Measurements from ENCODE around the gene IMMP2L. TPM values are rescaled to one million over a fixed set of nuclear protein-coding genes. Genes with fewer than 3 reads are reported as not detected.

Gene IMMP2L
- polyA plus RNA-seq, 1 of the 3 experiments (the other 2 are of a cell fraction): 10.7 TPM

GRCh38 chr7:111400088-111400487 is 162.2 kb downstream of the IMMP2L start:
- Histone ChIP-seq H3F3A (replicated peaks; ENCODE audit: insufficient read depth) (no peaks in the 10 kb centered on the region), H3K27ac (ENCODE audit: low read depth in 2 of 2, low read length in 1 of 2) (no peak overlapping the region), H3K4me1 (ENCODE audit: control insufficient read depth in 1 of 2, insufficient read depth in 2 of 2, low read depth in 1 of 2, low read length in 1 of 2) (no peaks in the 10 kb centered on the region), H2AFZ (ENCODE audit: low read depth) (no peak overlapping the region), H3K9me3 (no peaks in the 10 kb centered on the region; the same call in 1 of the 2 replicates), H3K9me2 (no peaks in the 10 kb centered on the region), H3K4me2 (no peak overlapping the region), H3K36me3 (replicated peaks in 1 of 2; ENCODE audit: control insufficient read depth in 1 of 2, insufficient read depth in 2 of 2, low read length in 1 of 2) (no peaks in the 10 kb centered on the region), H3K27me3 (ENCODE audit: insufficient read depth) (no peaks in the 10 kb centered on the region), H3K4me3 (ENCODE audit: low read depth in 2 of 2, low read length in 1 of 2) (no peak overlapping the region), H3K9ac (no peak overlapping the region), H4K20me1 (ENCODE audit: insufficient read depth) (no peaks in the 10 kb centered on the region), H3K79me2 (ENCODE audit: insufficient read depth) (no peaks in the 10 kb centered on the region)
- no peak for TF ChIP-seq RFX5 (IDR thresholded peaks at IDR 0.05; ENCODE audit: low read length)
- TF ChIP-seq, protein P1, sequence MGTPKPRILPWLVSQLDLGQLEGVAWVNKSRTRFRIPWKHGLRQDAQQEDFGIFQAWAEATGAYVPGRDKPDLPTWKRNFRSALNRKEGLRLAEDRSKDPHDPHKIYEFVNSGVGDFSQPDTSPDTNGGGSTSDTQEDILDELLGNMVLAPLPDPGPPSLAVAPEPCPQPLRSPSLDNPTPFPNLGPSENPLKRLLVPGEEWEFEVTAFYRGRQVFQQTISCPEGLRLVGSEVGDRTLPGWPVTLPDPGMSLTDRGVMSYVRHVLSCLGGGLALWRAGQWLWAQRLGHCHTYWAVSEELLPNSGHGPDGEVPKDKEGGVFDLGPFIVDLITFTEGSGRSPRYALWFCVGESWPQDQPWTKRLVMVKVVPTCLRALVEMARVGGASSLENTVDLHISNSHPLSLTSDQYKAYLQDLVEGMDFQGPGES (IDR thresholded peaks at IDR 0.05; ENCODE audit: low read depth, low read length): no peak
- TF ChIP-seq EZH2phosphoT487 (IDR thresholded peaks at IDR 0.05; ENCODE audit: borderline replicate concordance, low read depth): no peak
- TF ChIP-seq TEAD4 (IDR thresholded peaks at IDR 0.05; ENCODE audit: borderline replicate concordance, insufficient read depth): no peak
- no peak for TF ChIP-seq TCF12 (IDR thresholded peaks at IDR 0.05)
- no peak for TF ChIP-seq RCOR1 (IDR thresholded peaks at IDR 0.05; ENCODE audit: low read length)
- TF ChIP-seq USF1 (IDR thresholded peaks at IDR 0.05; ENCODE audit: borderline replicate concordance, low read depth): no peak
- no peak for TF ChIP-seq TAF1 (IDR thresholded peaks at IDR 0.05; ENCODE audit: borderline replicate concordance, low read depth, low read length)
- TF ChIP-seq USF2 (IDR thresholded peaks at IDR 0.05; ENCODE audit: borderline replicate concordance, low read depth, low read length): no peak
- DNase-seq: no peak
- WGBS (ENCODE audit: low lambda C conversion rate): 88% methylated on average over 2 of the region's 2 CpGs
- POLR2A ChIA-PET: no interaction called here
- CTCF ChIA-PET: interaction anchor here (1.1 kb wide), 1 partner anchor 10 kb away, joined by 3 read pairs; no protein-coding TSS in a partner anchor

GRCh38 chr7:111394891-111395290 is 167.4 kb downstream of the IMMP2L start:
- POLR2A ChIA-PET: no interaction called here
- no peaks in the 10 kb centered on the region for H3K9me2 ChIP-seq
- no peaks in the 10 kb centered on the region for H4K20me1 ChIP-seq (ENCODE audit: insufficient read depth)
- no peak overlapping the region for H3K4me3 ChIP-seq (ENCODE audit: low read depth in 2 of 2, low read length in 1 of 2)
- H3K4me2 ChIP-seq: no peak overlapping the region
- H3K79me2 ChIP-seq (ENCODE audit: insufficient read depth): no peaks in the 10 kb centered on the region
- no peak overlapping the region for H2AFZ ChIP-seq (ENCODE audit: low read depth)
- H3K27me3 ChIP-seq (ENCODE audit: insufficient read depth): no peaks in the 10 kb centered on the region
- no peak for DNase-seq
- CTCF ChIA-PET: no interaction called here
- H3K36me3 ChIP-seq (replicated peaks in 1 of 2; ENCODE audit: control insufficient read depth in 1 of 2, insufficient read depth in 2 of 2, low read length in 1 of 2): no peaks in the 10 kb centered on the region
- H3K9me3 ChIP-seq: no peaks in the 10 kb centered on the region
- no peak overlapping the region for H3K9ac ChIP-seq
- WGBS (ENCODE audit: low lambda C conversion rate): 96% methylated on average over 4 of the region's 4 CpGs
- H3F3A ChIP-seq (replicated peaks; ENCODE audit: insufficient read depth): peaks cover 6% of the 10 kb centered on the region
- H3K27ac ChIP-seq (ENCODE audit: low read depth in 2 of 2, low read length in 1 of 2): no peak overlapping the region
- peaks cover 9 to 19% of the 10 kb centered on the region in 2 experiments for H3K4me1 ChIP-seq (ENCODE audit: control insufficient read depth in 1 of 2, insufficient read depth in 2 of 2, low read depth in 1 of 2, low read length in 1 of 2)
- TF ChIP-seq, protein P2, sequence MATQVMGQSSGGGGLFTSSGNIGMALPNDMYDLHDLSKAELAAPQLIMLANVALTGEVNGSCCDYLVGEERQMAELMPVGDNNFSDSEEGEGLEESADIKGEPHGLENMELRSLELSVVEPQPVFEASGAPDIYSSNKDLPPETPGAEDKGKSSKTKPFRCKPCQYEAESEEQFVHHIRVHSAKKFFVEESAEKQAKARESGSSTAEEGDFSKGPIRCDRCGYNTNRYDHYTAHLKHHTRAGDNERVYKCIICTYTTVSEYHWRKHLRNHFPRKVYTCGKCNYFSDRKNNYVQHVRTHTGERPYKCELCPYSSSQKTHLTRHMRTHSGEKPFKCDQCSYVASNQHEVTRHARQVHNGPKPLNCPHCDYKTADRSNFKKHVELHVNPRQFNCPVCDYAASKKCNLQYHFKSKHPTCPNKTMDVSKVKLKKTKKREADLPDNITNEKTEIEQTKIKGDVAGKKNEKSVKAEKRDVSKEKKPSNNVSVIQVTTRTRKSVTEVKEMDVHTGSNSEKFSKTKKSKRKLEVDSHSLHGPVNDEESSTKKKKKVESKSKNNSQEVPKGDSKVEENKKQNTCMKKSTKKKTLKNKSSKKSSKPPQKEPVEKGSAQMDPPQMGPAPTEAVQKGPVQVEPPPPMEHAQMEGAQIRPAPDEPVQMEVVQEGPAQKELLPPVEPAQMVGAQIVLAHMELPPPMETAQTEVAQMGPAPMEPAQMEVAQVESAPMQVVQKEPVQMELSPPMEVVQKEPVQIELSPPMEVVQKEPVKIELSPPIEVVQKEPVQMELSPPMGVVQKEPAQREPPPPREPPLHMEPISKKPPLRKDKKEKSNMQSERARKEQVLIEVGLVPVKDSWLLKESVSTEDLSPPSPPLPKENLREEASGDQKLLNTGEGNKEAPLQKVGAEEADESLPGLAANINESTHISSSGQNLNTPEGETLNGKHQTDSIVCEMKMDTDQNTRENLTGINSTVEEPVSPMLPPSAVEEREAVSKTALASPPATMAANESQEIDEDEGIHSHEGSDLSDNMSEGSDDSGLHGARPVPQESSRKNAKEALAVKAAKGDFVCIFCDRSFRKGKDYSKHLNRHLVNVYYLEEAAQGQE (IDR thresholded peaks at IDR 0.05; ENCODE audit: low read depth, low read length): no peak
- TF ChIP-seq RFX5 (IDR thresholded peaks at IDR 0.05; ENCODE audit: low read length) (no peak), CHD2 (IDR thresholded peaks at IDR 0.05; ENCODE audit: low read length, partially characterized antibody) (no peak), CTCF (IDR thresholded peaks at IDR 0.05) (no peak), MEF2A (IDR thresholded peaks at IDR 0.05; ENCODE audit: borderline replicate concordance, low read depth) (no peak), TAF1 (IDR thresholded peaks at IDR 0.05; ENCODE audit: borderline replicate concordance, low read depth, low read length) (no peak)
- TF ChIP-seq, protein P3, sequence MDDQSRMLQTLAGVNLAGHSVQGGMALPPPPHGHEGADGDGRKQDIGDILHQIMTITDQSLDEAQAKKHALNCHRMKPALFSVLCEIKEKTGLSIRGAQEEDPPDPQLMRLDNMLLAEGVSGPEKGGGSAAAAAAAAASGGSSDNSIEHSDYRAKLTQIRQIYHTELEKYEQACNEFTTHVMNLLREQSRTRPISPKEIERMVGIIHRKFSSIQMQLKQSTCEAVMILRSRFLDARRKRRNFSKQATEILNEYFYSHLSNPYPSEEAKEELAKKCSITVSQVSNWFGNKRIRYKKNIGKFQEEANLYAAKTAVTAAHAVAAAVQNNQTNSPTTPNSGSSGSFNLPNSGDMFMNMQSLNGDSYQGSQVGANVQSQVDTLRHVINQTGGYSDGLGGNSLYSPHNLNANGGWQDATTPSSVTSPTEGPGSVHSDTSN (IDR thresholded peaks at IDR 0.05): no peak
- TF ChIP-seq, protein P4, sequence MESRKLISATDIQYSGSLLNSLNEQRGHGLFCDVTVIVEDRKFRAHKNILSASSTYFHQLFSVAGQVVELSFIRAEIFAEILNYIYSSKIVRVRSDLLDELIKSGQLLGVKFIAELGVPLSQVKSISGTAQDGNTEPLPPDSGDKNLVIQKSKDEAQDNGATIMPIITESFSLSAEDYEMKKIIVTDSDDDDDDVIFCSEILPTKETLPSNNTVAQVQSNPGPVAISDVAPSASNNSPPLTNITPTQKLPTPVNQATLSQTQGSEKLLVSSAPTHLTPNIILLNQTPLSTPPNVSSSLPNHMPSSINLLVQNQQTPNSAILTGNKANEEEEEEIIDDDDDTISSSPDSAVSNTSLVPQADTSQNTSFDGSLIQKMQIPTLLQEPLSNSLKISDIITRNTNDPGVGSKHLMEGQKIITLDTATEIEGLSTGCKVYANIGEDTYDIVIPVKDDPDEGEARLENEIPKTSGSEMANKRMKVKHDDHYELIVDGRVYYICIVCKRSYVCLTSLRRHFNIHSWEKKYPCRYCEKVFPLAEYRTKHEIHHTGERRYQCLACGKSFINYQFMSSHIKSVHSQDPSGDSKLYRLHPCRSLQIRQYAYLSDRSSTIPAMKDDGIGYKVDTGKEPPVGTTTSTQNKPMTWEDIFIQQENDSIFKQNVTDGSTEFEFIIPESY (IDR thresholded peaks at IDR 0.05; ENCODE audit: borderline replicate concordance, low read depth): no peak

Data from SK-N-SH (cell line).